ENCODE measurements around the gene C11orf68.
"Not testable (repeated sequence)": the region's sequence is repeated elsewhere in the genome, so short reads cannot be mapped to it uniquely, and the experiment has no call there.

C11orf68 gene

DNA sequence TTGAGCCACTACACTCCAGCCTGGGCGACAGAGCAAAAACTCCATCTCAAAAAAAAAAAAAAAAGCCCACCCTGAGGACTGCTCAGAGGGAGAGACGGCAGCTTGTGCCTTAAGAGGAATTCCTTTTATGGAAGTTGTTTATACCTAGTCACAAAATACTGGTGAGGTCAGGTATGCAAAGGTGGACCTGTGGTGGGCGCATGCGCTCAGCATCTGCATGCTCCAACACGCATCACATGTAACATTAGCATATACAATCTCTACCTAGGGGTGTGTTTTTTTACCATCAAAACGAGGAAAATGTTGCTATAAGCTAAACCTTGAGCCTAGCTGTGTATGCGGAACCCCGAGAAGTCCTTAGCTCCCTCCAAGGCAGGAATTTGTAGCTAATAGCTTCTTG is 35.9 kb upstream of the C11orf68 start:
- no peak overlapping the region for H2AFZ ChIP-seq (ENCODE audit: low read length)
- H3K27me3 ChIP-seq (replicated peaks; ENCODE audit: insufficient read depth, low read length), result no peaks in the 10 kb centered on the region
- TF ChIP-seq EZH2phosphoT487 (IDR thresholded peaks at IDR 0.05; ENCODE audit: low read length), result no peak
- no peak for TF ChIP-seq EZH2 (optimal IDR thresholded peaks at IDR 0.05; ENCODE audit: low read depth, low read length)
- TF ChIP-seq, protein P1, sequence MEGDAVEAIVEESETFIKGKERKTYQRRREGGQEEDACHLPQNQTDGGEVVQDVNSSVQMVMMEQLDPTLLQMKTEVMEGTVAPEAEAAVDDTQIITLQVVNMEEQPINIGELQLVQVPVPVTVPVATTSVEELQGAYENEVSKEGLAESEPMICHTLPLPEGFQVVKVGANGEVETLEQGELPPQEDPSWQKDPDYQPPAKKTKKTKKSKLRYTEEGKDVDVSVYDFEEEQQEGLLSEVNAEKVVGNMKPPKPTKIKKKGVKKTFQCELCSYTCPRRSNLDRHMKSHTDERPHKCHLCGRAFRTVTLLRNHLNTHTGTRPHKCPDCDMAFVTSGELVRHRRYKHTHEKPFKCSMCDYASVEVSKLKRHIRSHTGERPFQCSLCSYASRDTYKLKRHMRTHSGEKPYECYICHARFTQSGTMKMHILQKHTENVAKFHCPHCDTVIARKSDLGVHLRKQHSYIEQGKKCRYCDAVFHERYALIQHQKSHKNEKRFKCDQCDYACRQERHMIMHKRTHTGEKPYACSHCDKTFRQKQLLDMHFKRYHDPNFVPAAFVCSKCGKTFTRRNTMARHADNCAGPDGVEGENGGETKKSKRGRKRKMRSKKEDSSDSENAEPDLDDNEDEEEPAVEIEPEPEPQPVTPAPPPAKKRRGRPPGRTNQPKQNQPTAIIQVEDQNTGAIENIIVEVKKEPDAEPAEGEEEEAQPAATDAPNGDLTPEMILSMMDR (IDR thresholded peaks at IDR 0.05; ENCODE audit: low read length), result no peak
- H3K9me2 ChIP-seq (replicated peaks; ENCODE audit: insufficient read depth, low read length), result no peaks in the 10 kb centered on the region
- no peaks in the 10 kb centered on the region for H3K9me3 ChIP-seq (replicated peaks; ENCODE audit: insufficient read depth, low read length)
- H3K36me3 ChIP-seq (replicated peaks; ENCODE audit: insufficient read depth, low read length), result no peaks in the 10 kb centered on the region
- peaks cover 12% of the 10 kb centered on the region; the same call in 1 of the 2 replicates for H3K4me1 ChIP-seq (ENCODE audit: low read length)
- no peaks in the 10 kb centered on the region for H4K20me1 ChIP-seq (ENCODE audit: insufficient read depth, low read length)
- no peak overlapping the region for H3K27ac ChIP-seq (ENCODE audit: low read length)
- no peaks in the 10 kb centered on the region for H3K79me2 ChIP-seq (ENCODE audit: low read length)
- peaks cover 13% of the 10 kb centered on the region for H3F3A ChIP-seq (ENCODE audit: insufficient read depth, low read length)
- no peak overlapping the region for H3K4me2 ChIP-seq (ENCODE audit: low read depth, low read length)
- H3K4me3 ChIP-seq (ENCODE audit: low read length), result no peak overlapping the region
- H3K9ac ChIP-seq (ENCODE audit: low read length), result no peak overlapping the region
- no peak for DNase-seq

DNA sequence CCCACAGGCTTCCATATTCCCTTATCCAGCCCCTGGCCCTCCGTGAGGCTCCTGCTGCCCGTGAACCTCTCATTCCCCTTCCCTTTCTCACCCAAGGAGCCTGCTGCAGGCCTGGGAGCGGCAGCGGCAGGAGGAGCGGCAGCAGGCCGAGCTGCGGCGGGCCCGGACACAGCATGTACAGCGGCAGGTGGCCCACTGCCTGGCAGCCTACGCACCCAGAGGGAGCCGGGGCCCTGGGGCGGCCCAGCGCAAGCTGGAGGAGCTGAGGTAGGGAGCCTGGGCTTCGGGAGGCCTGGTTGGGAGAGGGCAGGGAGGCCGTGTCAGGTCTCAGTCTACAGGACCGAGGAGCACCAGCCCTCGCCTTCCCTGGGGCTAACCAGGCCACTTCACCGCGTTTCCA is 34.6 kb upstream of the C11orf68 start:
- Histone ChIP-seq H3K4me3 (ENCODE audit: low read length) (no peak overlapping the region), H4K20me1 (ENCODE audit: insufficient read depth, low read length) (no peaks in the 10 kb centered on the region), H3K27me3 (replicated peaks; ENCODE audit: insufficient read depth, low read length) (no peaks in the 10 kb centered on the region), H3K4me2 (ENCODE audit: low read depth, low read length) (no peak overlapping the region), H3K9me2 (replicated peaks; ENCODE audit: insufficient read depth, low read length) (no peaks in the 10 kb centered on the region), H3K4me1 (ENCODE audit: low read length) (peaks cover 12% of the 10 kb centered on the region; the same call in 1 of the 2 replicates), H3K79me2 (ENCODE audit: low read length) (no peaks in the 10 kb centered on the region), H3K36me3 (replicated peaks; ENCODE audit: insufficient read depth, low read length) (no peaks in the 10 kb centered on the region), H3K27ac (ENCODE audit: low read length) (no peak overlapping the region), H2AFZ (ENCODE audit: low read length) (no peak overlapping the region), H3K9me3 (replicated peaks; ENCODE audit: insufficient read depth, low read length) (no peaks in the 10 kb centered on the region), H3K9ac (ENCODE audit: low read length) (no peak overlapping the region), H3F3A (ENCODE audit: insufficient read depth, low read length) (peaks cover 13% of the 10 kb centered on the region)
- DNase-seq, result no peak
- no peak for TF ChIP-seq EZH2 (optimal IDR thresholded peaks at IDR 0.05; ENCODE audit: low read depth, low read length)
- TF ChIP-seq EZH2phosphoT487 (IDR thresholded peaks at IDR 0.05; ENCODE audit: low read length), result no peak
- TF ChIP-seq, protein P1 (IDR thresholded peaks at IDR 0.05; ENCODE audit: low read length), result no peak

DNA sequence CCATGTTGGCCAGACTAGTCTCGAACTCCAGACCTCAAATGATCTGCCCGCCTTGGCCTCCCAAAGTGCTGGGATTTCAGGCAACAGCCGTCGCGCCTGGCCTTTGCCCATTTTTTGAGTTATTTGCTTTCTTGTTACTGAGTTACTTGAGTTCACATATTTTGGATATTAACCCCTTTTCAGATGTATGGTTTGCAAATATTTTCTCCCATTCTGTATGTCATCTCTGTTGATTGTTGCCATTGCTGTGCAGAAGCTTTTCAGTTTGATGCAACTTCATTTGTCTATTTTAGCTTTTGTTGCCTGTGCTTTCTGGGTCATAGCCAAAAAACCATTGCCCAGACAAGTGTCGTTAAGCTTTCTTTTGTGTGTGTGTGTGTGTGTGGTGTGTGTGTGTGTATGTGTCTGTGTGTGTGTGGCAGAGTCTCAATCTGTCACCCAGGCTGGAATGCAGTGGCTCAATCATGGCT is 33.2 kb upstream of the C11orf68 start:
- Histone ChIP-seq H3K79me2 (ENCODE audit: low read length) (no peaks in the 10 kb centered on the region), H2AFZ (ENCODE audit: low read length) (no peak overlapping the region), H3K36me3 (replicated peaks; ENCODE audit: insufficient read depth, low read length) (no peaks in the 10 kb centered on the region), H3K9ac (ENCODE audit: low read length) (no peak overlapping the region), H3K9me3 (replicated peaks; ENCODE audit: insufficient read depth, low read length) (no peaks in the 10 kb centered on the region), H3F3A (ENCODE audit: insufficient read depth, low read length) (peaks cover 8% of the 10 kb centered on the region), H3K4me2 (ENCODE audit: low read depth, low read length) (no peak overlapping the region), H3K4me3 (ENCODE audit: low read length) (no peak overlapping the region), H3K9me2 (replicated peaks; ENCODE audit: insufficient read depth, low read length) (no peaks in the 10 kb centered on the region), H3K4me1 (ENCODE audit: low read length) (peaks cover 4% of the 10 kb centered on the region; the same call in 1 of the 2 replicates), H3K27ac (ENCODE audit: low read length) (no peak overlapping the region), H3K27me3 (replicated peaks; ENCODE audit: insufficient read depth, low read length) (no peaks in the 10 kb centered on the region), H4K20me1 (ENCODE audit: insufficient read depth, low read length) (no peaks in the 10 kb centered on the region)
- DNase-seq, result no peak
- TF ChIP-seq EZH2phosphoT487 (IDR thresholded peaks at IDR 0.05; ENCODE audit: low read length), result no peak
- no peak for TF ChIP-seq EZH2 (optimal IDR thresholded peaks at IDR 0.05; ENCODE audit: low read depth, low read length)
- TF ChIP-seq, protein P1 (IDR thresholded peaks at IDR 0.05; ENCODE audit: low read length), result no peak

DNA sequence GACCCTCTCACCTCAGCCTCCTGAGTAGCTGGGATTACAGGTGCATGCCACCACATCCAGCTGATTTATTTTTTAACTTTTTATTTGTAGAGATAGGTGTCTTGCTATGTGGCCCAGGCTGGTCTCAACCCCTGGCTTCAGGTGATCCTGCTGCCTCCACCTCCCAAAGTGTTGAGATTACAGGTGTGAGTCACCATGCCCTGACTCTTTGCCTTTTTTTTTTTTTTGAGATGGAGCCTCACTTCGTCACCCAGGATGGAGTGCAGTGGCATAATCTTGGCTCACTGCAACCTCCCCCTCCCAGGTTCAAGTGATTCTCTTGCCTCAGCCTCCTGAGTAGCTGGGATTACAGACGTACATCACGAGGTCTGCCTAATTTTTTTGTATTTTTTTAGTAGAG is 32.8 kb upstream of the C11orf68 start:
- not testable (repeated sequence) for H2AFZ ChIP-seq (ENCODE audit: low read length); H3K79me2 ChIP-seq (ENCODE audit: low read length); DNase-seq; H3F3A ChIP-seq (ENCODE audit: insufficient read depth, low read length); H3K9ac ChIP-seq (ENCODE audit: low read length); H3K4me1 ChIP-seq (ENCODE audit: low read length); H3K9me2 ChIP-seq (replicated peaks; ENCODE audit: insufficient read depth, low read length); H3K4me2 ChIP-seq (ENCODE audit: low read depth, low read length); H4K20me1 ChIP-seq (ENCODE audit: insufficient read depth, low read length); H3K4me3 ChIP-seq (ENCODE audit: low read length); H3K27ac ChIP-seq (ENCODE audit: low read length); H3K9me3 ChIP-seq (replicated peaks; ENCODE audit: insufficient read depth, low read length); H3K36me3 ChIP-seq (replicated peaks; ENCODE audit: insufficient read depth, low read length); H3K27me3 ChIP-seq (replicated peaks; ENCODE audit: insufficient read depth, low read length)

DNA sequence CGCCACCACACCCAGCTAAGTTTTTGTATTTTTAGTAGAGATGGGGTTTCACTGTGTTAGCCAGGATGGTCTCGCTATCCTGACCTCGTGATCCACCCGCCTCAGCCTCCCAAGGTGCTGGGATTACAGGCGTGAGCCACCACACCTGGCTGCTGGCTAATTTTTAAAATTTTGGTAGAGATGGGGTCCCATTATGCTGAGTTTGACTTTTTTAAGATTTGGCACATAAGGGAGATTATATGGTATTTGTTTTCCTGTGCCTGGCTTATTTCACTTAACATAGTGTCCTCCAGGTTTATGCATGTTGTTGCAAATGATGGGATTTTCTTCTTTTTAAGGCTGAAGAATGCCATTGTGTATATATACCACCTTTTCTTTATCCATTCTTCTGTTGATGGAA is 31.8 kb upstream of the C11orf68 start:
- not testable (repeated sequence) for H3K79me2 ChIP-seq (ENCODE audit: low read length); H2AFZ ChIP-seq (ENCODE audit: low read length); H4K20me1 ChIP-seq (ENCODE audit: insufficient read depth, low read length); H3F3A ChIP-seq (ENCODE audit: insufficient read depth, low read length); H3K9me3 ChIP-seq (replicated peaks; ENCODE audit: insufficient read depth, low read length); H3K36me3 ChIP-seq (replicated peaks; ENCODE audit: insufficient read depth, low read length); H3K4me3 ChIP-seq (ENCODE audit: low read length); H3K9ac ChIP-seq (ENCODE audit: low read length); H3K9me2 ChIP-seq (replicated peaks; ENCODE audit: insufficient read depth, low read length); H3K27me3 ChIP-seq (replicated peaks; ENCODE audit: insufficient read depth, low read length); H3K4me1 ChIP-seq (ENCODE audit: low read length); H3K27ac ChIP-seq (ENCODE audit: low read length); DNase-seq; H3K4me2 ChIP-seq (ENCODE audit: low read depth, low read length)

Data from MM.1S (cell line).